Stimulated activated CD4-positive, alpha-beta T cell treated with anti-CD3 and anti-CD28 coated beads, Interleukin-4, amount 100 ng/mL, for 24 hours (primary cell): ENCODE data around the gene CRLF2.
"Not testable (repeated sequence)": the region's sequence is repeated elsewhere in the genome, so short reads cannot be mapped to it uniquely, and the experiment has no call there.

ENCODE experiments used
- DNase-seq: peaks from one replicate; pipeline ENCODE4 v3.0.0-alpha.2; 2020

CRLF2 gene

GRCh38 chrX:1212532-1212931, at the start of gene CRLF2:
CRLF2 (minus strand) TSS chrX:1212649; CDS start chrX:1212634, 15 bp downstream.
- peak; percentile 18 for DNase-seq

- not testable (repeated sequence) for DNase-seq
Measured at GRCh38 chrX:1261771-1262170, 49.3 kb upstream of the CRLF2 start.

- DNase-seq, result no peak
Measured at GRCh38 chrX:1261285-1261684, 48.8 kb upstream of the CRLF2 start.

GRCh38 chrX:1252861-1253260, 40.4 kb upstream of the CRLF2 start:
- no peak for DNase-seq

DNA sequence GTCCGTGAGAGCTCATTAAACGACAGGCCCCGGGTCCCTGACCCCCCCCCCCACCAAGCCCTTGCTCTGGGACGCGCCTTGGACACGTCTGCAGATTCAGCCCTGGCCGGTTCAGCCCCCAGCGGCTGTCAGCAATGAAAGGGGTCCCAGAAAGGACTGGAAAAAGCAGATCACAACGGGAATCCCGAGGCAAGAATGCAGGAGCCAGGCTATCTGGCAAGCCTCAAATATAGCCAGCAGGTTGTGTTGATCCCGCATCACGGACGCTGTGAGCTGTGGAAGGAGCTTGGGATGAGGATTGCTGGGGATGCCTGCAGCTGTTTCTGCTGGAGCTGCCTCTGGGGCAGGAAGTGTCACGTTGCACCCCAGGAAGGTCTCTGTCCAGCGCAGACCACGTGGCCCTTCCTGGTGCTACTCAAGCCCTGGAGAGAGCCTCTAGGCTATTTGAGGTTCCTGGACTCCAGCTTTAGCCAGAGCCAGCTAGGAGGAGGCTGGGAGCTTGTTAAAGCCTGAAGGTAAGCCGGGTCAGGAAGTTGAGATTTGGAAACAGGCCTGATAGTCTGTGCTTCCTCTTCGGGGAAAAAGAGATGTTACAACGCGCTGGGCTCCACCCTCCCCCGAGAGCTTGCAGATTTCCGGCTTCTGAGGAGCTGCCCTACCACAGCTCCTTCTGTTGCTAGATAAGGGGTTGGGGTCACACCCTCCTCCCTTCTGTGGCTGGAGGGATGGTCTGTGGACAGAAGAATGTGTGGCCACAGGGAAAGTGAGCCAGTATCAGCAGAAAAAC, 36.8 kb upstream of the CRLF2 start:
- DNase-seq, result peak; percentile 48

DNA sequence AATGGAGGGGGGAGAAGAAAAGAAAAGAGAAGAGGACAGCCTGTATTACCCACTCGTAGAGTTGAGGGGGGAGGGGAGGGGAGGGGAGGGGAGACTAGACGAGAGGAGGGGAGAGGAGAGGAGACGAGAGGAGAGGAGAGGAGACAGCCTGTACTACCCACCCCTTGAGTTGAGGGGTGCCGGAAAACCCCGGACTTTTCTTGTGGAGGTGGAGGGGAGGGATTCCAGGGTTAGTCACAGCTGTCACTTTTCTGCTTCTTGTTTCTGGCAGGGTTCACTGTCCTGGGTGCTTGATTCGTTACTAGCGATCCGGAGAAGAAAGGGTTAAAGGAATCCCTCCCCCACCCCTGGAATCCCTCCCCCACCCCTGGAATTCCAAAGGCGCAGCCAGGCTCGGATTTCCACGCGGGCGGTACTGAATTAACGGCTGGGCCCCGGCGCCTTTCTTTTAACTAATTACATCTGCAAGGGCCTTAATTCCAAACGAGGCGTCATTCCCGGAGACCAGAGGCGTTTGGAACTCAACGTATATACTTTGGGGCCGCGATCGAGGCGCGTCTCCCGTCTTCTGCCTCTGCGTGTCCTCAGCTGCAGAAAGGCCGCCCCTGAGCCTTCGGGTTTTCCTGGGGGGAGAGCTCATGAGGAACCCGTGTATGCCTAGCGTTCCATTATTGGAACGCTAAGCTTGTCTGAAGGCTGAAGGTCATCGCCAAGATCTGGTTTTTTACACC, 36.0 kb upstream of the CRLF2 start:
- peak; percentile 35 for DNase-seq

- DNase-seq, result peak; percentile 91
Measured at GRCh38 chrX:1246816-1247215, 34.4 kb upstream of the CRLF2 start.

- DNase-seq, result no peak
Measured at GRCh38 chrX:1244164-1245076, 32.0 kb upstream of the CRLF2 start.

GRCh38 chrX:1242891-1243402, 30.5 kb upstream of the CRLF2 start:
- DNase-seq, result peak; percentile 33

DNA sequence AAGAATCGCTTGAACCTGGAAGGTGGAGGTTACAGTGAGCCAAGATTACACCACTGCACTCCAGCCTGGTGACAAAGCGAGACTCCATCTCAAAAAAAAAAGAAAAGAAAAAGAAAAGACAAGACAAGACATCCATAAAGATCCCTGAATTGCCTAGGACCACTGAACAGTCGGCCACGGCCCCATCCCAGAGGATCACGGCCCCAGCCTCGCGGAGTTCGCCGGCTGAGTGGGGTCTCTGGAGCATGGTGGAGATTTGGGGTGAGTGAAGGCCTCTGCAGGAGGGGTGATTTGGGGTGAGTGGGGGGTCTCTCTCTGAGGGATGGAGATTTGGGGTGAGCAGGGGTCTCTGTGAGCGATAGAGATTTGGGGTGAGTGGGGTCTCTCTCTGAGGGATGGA, 28.1 kb upstream of the CRLF2 start:
- DNase-seq, result not testable (repeated sequence)

- DNase-seq, result peak; percentile 36
Measured at GRCh38 chrX:1239681-1240142, 27.3 kb upstream of the CRLF2 start.

GRCh38 chrX:1231850-1232465, 19.5 kb upstream of the CRLF2 start:
- DNase-seq, result no peak

DNA sequence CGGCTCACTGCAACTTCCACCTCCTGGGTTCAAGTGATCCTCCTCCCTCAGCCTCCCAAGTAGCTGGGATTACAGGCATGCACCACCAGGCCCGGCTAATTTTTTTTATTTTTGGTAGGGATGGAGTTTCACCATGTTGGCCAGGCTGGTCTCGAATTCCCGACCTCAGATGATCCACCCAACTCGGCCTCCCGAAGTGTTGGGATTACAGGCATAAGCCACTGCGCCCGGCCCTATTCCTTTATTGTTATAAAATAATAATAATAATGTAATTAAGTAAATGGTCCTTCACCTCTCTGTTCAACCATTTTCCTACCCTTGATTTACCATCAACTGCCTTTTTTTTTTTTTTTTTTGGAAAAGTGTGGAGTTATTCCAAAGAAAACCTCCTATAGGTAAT, 15.7 kb upstream of the CRLF2 start:
- not testable (repeated sequence) for DNase-seq

DNA sequence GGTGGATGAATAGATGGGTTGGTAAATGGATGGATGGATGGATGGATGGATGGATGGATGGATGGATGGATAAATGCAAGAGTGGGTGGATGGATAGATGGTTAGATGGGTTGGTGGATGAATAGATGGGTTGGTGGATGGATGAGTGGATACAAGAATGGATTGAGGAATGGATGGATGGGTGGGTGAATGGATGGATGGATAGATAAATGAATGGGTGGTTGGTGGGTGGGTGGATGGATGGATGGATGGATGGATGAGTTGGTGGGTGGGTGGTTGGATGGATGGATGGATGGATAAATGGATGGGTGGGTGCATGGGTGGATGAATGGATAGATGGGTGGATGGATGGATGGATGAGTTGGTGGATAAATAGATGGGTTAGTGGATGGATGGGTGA, 13.8 kb upstream of the CRLF2 start:
- no peak for DNase-seq

DNA sequence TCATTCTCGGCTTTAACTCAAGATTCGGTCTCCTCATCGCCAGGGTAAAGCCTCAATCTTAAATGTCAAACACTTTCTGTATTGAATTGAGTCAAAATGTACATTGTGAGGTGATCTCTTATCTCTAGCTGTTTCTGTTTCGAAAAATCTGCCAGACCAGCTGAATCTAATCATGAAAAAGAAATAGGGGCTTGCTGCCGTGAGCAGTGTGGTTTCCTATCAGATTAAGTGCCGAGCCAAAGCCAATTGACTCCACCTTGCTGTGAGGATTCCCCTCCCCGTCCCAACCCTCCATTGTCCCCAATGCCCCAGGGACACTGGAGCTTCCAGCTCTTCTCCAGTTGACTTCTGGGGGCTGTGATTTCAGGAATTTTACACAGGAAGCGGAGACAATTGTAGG, 12.5 kb upstream of the CRLF2 start:
- DNase-seq, result peak; percentile 25

DNA sequence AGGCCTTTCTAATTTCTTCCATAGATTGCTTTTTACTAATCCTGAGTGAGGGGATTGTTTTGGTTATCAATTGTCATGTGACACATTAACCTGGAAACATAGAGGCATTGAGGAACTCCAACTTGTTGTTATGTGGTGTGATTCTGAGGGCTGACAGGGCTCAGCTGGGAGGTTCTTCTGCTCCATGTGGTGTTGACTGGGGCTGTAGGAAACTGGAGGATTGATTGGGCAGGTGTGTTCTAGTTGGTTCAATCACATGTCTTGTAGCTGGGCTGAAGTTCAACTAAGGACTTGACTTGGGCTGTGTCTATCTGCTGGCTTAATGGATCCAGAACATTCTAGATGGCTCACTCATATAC, 10.8 kb upstream of the CRLF2 start:
- DNase-seq, result no peak

DNA sequence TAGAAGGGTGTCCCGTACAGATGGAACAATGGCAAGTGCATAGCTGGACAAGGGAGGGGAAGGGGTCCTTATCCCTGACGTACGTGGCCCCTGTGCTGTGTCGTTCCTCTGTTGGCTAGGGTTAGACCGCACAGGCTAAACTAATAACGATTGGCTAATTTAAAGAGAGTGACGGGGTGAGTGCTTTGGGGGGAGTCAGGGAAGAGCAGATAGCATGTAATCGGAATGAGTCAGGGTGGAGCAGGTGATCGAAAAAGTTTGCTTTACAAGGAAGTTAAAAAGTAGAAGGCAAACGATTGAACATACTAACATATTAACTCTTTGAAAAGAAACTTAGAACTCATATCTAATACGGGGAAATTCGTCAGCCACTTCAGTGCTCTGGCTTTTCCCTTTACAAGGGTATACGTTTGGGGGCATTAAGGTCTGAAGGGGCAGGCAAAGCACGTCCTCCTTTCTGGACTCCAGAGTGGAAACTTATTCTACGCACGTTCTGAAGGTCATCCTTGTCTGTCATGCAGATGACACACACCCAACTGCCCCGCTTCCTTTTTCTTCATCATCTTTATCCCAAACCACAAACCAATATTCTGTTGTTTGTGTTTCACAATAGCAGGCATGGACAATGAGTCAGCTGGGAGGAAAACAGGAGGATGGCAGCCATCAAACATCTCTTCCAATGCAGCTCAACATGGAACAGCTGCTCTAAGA, 10.2 kb upstream of the CRLF2 start:
- no peak for DNase-seq

- no peak for DNase-seq
Measured at GRCh38 chrX:1221296-1221845, 8.9 kb upstream of the CRLF2 start.

DNA sequence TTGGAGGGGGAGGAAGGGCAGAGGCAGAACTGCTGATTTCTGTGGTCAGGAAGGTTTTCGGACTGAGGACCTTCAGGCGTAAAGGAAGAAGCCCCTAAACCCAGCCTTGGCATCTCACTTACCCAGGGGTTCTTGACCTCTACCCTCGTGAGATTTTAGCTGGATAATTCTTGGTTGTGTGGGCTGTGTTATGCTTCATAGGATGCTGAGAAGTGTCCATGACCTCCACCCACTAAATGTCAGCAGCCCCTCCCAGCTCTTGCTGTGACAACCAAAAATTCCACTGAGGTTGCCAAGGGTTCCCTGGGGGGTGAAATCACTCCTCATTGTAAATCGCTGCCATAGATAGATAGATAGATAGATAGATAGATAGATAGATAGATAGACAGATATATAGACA, 5.8 kb upstream of the CRLF2 start:
- no peak for DNase-seq

DNA sequence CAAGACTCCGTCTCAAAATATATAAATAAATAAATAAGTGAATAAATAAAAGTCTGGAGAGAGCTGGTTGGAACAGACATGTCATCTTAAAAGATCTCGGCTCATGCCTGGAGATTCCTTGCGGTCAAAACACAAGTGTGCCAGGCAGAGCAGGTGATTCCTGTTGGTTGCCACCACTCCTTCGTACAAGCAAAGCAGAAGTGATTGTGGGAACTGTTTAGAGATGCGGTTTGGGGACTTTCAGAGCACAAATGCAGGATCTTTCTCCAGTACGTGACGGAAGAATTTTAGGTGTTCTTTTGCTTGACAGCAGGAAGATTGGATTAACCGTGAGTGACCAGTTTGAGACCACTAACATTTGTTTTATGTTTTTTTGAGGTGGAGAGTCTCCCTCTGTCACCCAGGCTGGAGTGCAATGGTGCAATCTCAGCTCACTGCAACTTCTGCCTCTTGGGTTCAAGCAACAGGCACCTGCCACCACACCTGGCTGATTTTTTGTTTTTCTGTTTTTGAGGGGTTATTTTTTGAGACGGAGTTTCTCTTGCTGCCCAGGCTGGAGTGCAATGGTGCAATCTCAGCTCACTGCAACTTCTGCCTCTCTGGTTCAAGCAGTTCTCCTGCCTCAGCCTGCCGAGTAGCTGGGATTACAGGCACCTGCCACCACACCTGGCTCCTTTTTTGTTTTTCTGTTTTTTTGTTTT, 2.8 kb upstream of the CRLF2 start:
- DNase-seq, result no peak

DNA sequence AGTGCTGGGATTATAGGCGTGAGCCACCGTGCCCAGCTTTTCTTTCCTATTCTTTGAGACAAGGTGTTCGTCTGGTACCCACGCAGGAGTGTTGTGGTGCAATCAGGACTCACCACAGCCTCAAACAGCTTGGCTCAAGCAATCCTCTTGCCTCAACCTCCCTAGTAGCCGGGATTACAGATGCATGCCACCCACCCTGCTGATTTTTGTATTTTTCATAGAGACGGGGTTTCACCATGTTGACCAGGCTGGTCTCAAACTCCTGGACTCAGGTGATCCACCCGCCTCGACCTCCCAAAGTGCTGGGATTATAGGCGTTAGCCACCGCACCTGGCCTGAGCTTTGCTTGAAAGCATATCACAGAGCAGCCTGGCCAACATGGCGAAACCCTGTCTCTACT, 1.5 kb upstream of the CRLF2 start:
- DNase-seq, result no peak
